Measurements from ENCODE around the gene PAX5.
A peak's percentile ranks its signal among the peaks of the same experiment; 100 is the strongest.

DNA sequence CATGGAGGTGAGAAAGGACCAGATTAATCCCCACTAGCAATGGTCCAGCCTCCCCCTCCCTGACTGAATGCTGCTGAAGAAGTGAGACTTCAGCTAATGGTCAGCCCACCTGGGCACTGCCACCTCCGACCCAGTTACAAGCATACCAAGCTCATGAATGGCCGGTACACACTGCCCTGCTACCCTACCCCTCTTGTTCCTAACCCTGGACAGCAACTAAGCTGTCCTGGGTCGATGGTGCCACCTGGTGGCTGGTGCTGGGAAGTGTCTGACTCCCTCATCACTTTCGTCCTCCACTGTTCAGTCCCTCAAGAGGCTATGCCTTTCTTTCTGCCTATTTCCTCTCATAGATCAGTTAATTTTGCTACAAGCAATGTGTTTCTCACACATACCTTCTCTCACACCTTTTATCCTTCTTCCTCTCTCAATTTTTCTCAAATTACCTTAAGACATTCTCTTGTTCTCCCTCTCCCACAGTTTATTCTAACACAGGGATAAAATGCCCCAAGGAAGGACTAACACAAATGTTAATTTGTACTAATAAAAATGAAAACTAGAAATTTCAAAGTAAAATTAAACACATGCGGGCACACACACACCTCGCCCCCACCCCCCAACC lies 42.4 kb downstream of the PAX5 start:
- TF ChIP-seq, protein P1, sequence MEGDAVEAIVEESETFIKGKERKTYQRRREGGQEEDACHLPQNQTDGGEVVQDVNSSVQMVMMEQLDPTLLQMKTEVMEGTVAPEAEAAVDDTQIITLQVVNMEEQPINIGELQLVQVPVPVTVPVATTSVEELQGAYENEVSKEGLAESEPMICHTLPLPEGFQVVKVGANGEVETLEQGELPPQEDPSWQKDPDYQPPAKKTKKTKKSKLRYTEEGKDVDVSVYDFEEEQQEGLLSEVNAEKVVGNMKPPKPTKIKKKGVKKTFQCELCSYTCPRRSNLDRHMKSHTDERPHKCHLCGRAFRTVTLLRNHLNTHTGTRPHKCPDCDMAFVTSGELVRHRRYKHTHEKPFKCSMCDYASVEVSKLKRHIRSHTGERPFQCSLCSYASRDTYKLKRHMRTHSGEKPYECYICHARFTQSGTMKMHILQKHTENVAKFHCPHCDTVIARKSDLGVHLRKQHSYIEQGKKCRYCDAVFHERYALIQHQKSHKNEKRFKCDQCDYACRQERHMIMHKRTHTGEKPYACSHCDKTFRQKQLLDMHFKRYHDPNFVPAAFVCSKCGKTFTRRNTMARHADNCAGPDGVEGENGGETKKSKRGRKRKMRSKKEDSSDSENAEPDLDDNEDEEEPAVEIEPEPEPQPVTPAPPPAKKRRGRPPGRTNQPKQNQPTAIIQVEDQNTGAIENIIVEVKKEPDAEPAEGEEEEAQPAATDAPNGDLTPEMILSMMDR (IDR thresholded peaks at IDR 0.05) = peak; percentile 79
- no peak for TF ChIP-seq EZH2 (IDR thresholded peaks at IDR 0.05; ENCODE audit: borderline replicate concordance, insufficient read depth, low read depth, low read length, poor library complexity, severe bottlenecking)

All from B cell (primary cell).